Activated CD4-positive, alpha-beta T cell treated with anti-CD3 and anti-CD28 coated beads for 1 hour (primary cell): ENCODE measurements around the gene AWAT2.

ENCODE experiments used
- DNase-seq: peaks from one replicate; pipeline ENCODE4 v3.0.0-alpha.2; 2020

Gene AWAT2

GRCh38 chrX:69995362-69996112, 54.2 kb downstream of the AWAT2 start:
- no peak for DNase-seq

- no peak for DNase-seq
These were observed 56.2 kb downstream of the AWAT2 start for GRCh38 chrX:69993494-69993893.

- no peak for DNase-seq
These were observed 58.1 kb downstream of the AWAT2 start for GRCh38 chrX:69991685-69992084.
